ENCODE results near the gene TMEM8B.

TMEM8B gene

GRCh38 chr9:35812025-35812602, 16.9 kb upstream of the TMEM8B start, which contains the start of gene SPAG8:
TSS of gene SPAG8 (minus strand) at chr9:35812262. CDS start at chr9:35812147, 115 bp downstream.
- peak; percentile 98 for DNase-seq

- DNase-seq, result no peak
Observed at GRCh38 chr9:35813434-35814105, 15.5 kb upstream of the TMEM8B start.

DNA sequence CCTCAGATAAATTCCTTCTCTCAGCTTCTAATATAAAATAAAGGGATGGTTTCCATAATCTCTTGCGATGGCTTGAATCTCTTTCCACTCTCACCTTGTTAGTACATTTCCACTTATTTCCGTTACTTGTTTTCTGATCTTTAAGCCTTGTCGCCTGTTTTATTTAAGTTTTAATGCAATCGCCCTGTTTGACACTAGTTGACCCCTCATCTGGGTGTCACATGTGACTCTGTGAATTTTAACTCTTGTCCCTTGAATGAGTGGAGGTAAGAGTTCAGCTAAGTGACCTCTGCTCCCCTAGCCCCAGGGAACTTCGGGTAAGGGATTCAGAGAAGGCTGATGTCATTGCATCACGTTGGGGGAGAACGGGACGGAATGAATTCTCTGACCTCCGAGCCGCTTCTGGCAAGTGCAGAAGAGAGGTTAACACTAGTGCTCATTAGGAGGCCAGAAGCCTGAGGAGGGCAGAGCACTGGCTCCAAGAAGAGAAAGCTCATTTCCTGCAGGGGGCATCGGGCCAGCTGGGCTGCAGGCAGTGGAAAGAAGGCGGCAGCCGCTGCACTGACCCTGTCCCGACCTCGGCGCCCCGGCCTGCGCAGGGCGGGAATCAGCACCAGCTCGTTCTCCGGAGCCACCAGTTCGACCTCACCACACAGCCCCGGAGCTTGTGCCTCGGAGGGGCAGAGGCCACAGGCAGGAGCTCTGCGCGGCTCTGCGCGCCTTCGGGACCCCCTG, 14.8 kb upstream of the TMEM8B start:
- DNase-seq, result peak; percentile 50

DNA sequence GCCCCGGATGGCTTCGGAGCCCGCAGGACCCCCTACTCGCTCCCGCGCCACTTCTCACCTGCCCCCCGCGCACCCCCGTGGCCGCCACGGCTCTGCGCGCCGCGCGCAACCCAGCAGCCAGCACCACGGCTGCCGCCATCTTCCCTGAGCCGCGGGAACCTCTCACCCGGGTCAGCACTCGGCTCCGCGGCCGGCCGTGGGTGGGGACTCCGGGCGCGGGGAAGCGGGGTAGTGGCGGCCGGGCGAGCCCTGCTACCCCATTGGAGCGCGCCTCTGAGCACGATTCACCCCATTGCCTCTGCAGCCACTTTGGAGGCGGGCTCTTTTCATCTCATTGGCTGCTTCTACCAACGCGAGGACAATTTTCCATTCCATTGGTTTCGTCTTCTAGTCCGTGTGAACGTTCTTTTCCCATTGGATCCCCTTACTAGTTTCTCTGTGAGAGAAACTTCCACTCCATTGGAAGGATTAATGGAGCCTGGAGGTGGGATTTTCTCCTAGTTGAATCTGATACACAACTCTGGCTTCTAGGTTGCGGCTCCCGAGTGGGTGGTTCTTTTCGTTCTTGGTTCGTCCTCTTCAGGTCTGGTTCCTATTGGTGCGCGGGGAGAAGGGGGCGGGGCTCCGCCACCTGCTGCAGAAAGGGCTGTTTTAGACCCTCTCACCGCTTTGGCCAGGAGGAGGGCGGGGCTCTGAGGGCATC, 14.0 kb upstream of the TMEM8B start, which contains the start of gene HINT2:
HINT2 (minus strand) TSS at position 202 of the 703 bp plus-strand sequence; CDS start at position 139, 63 bp downstream.
- peak; percentile 98 for DNase-seq

DNA sequence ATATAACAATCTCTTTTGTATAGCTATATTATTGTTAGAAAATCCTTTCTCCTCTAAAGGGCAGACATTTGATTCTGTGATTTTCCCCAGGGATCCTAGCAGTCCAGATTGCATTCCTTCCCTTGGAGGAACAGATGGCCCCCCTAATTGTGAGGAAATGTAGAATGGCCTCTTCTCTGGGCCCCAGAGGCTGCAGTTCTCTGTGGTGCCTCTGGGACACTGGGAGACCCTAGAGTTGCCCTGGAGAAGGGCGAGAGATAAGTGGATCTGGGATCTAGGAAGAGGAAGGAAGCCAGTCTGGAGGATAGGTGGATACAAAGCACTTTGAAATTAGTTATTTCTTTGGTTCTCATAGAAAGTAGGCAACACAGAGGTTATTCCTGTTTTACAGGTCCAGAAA, 12.3 kb upstream of the TMEM8B start:
- no peak for DNase-seq

DNA sequence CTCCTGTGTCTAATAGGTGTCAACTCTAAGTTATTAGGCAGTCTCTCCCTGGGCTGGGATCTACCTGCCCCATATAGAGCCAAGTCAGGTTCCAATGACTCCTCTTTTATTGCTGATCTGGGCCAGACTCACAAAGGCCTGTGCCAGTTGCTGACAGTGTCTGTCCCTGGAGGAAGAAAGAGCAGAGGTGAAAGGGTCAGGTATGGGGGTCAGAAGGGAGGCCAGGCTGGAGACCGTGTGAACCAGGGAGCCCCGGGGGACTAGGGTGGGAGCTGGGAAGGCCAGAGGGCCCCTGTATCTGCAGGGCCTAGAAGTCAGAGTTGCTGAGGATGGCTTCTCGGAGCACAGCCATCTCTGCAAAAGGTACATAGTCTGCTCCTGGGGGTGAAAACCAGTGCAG, 10.7 kb upstream of the TMEM8B start:
- no peak for DNase-seq

DNA sequence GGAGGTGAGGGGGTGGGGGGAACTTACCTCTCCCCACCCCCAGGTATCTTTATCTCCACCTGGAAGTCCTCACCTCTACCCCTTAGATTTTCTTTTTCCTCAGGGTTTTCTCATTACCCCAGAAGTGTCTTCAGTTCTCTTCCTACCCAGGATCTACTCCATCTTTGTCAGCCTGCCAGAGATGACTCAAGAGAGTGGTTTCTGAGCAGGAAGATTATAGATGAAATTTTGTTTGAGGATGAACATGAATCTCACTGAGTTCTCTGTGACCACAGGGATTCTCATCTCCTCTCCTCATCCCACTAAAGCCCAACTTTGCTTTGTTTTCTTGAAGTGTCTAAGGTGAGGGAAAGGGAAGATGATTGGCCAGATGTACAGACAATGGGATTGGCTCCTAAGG, 9.0 kb upstream of the TMEM8B start:
- no peak for DNase-seq

- no peak for DNase-seq
Observed at GRCh38 chr9:35822926-35823325, 6.1 kb upstream of the TMEM8B start.

- DNase-seq, result peak; percentile 52
Observed at GRCh38 chr9:35826071-35826701, 2.8 kb upstream of the TMEM8B start.

- no peak for DNase-seq
Observed at GRCh38 chr9:35827486-35827885, 1.5 kb upstream of the TMEM8B start.

GRCh38 chr9:35828716-35829083, 328 bp upstream of the TMEM8B start, which contains the start of gene FAM221B:
TSS of gene FAM221B (minus strand) at chr9:35828732. CDS start at chr9:35826161, 2,571 bp downstream.
- no peak for DNase-seq

- DNase-seq, result no peak
Observed at GRCh38 chr9:35829764-35830096, 702 bp downstream of the TMEM8B start.

DNA sequence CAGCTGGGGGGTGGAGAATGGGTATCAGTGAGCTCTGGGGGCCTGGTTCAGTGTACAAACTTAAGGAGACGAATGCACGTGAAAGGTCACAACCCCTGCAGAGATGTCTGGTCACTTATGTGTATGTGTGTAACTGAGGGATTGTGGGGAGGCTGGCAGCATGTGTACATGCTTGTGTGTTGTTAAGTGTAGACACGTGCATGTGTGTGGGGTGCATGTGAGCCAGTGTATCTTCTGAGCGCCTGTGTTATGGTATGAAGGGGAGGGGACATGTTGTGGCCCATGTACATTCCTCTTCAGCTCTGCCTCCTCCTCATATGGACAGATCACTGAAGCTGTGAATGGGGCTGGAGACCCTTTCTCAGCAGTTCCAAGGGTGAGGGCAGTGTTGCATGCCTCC, 2.0 kb downstream of the TMEM8B start:
- DNase-seq, result no peak

GRCh38 chr9:35832814-35833213, 3.8 kb downstream of the TMEM8B start:
- no peak for DNase-seq

DNA sequence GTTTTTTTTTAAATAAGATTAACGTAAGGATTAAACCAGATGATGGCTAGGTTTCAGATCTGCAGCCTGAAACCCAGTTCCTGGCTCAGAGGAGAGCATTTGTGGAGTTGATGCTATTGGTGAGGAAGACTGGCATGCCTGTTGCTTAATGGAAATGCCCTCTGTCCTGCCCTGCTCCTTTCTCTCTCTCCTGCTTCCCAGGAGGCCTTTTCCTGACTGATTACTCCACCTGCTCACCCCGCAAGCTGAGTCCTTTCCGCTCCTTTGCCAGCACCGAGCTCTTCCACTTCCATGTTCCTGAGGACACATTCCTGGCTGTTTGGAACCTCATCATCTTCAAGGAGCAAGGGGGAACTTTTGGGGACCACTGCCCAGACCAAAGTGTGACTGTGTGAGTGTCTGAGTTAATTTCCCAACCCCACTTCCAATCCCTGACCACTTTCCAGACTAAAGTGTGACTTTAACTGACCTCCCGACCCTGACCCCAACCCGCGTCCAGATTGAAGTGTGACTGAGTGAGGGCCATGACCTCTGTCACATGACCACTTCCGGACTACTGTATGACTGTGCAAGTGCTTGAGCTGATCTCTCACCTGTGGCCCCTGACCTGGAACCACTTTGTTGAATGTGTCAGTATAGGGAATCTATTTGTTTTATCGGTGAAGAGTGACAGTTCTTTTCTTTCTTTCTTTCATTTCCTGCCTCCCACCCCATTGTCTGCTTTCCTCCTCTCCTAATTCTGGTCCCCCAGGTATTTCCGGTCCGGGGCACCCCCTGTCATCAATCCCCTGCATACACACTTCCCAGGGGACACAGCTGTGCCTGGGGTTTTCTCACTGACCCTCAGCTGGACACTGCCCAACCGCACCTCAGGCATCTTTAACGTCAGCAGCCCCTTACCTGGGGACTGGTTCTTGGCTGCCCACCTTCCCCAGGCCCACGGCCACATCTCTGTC, 5.5 kb downstream of the TMEM8B start:
- no peak for DNase-seq

GRCh38 chr9:35835216-35835632, 6.2 kb downstream of the TMEM8B start:
- DNase-seq, result no peak

DNA sequence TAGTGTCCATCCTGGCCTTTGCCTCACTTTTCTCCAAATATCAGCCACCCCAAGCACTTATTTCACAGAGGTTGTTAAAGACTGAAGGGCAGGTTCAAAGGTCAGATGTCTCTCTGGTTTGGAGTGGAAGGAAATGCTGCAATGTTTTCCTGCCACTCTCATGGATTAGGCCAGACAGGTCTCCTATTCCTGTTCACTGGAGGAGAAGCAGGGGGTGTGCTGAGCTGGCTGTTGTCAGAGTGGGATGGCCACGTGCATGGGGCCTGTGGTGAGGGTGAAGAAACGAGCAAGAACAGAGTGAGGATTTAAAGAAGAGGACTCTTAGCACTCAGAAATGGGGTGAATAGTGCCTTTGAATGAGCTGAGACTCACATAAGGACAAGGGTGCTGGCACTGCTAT, 6.7 kb downstream of the TMEM8B start:
- no peak for DNase-seq

DNA sequence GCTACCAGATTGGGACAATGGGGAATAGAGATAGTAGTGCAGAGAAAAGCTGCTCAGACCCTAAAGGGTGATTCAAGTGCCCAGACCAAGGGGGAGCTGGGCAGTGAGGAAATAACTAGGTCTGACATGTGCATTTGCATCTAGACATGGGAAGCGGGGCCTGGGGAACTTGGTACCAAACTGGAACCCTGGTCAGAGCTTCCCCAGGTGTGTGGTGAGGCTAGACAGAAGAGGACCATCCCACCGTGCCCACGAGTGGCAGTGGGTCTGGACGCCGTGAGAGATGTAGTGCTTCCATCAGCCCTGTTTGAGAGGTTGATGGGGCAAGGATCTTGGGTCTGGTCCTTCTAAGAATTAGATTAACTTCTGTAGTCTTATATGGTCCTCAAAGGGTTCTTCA, 7.6 kb downstream of the TMEM8B start:
- no peak for DNase-seq

- DNase-seq, result no peak
Observed at GRCh38 chr9:35839926-35840325, 10.9 kb downstream of the TMEM8B start.

GRCh38 chr9:35840881-35841644, 12.0 kb downstream of the TMEM8B start:
- DNase-seq, result no peak

GRCh38 chr9:35841645-35841900, 12.5 kb downstream of the TMEM8B start:
- no peak for DNase-seq
